MCF 10A (cell line): ENCODE results near the gene HSD3B1. TPM values are rescaled to one million over a fixed set of nuclear protein-coding genes. Genes with fewer than 3 reads are reported as not detected.

Experiments
- BruUV-seq: library from RNA; stranded (reverse); fragments of 400-500 nt; replicated peaks from 2 replicates; lab custom pipeline; 2021; lab: Mats Ljungman, UMichigan
- CTCF ChIA-PET: fragments of 300-600 bp; sonication (Branson Sonifier 250); formaldehyde crosslinking; extraction: SDS; loops from one replicate; lab custom pipeline; 2021; ENCODE audit warnings: antibody characterized with exemption, inconsistent platforms; lab: Yijun Ruan, JAX
- POLR2A ChIA-PET: fragments of 300-600, 350-650 bp; sonication (Branson Sonifier 250); formaldehyde crosslinking; extraction: SDS; loops from one replicate; lab custom pipeline; 2020; ENCODE audit warnings: antibody characterized with exemption, inconsistent platforms; lab: Yijun Ruan, JAX
- DNase-seq: peaks from one replicate; pipeline ENCODE4 v3.0.0-alpha.2; 2018; ENCODE audit not compliant: unreplicated experiment
- H3K27ac Mint-ChIP-seq: one replicate; pipeline ENCODE4 v1.8.0; 2022; ENCODE audit warnings: mild to moderate bottlenecking, low read depth, mixed read lengths; ENCODE audit not compliant: unreplicated experiment
- H3K27me3 Mint-ChIP-seq: one replicate; pipeline ENCODE4 v1.8.0; 2022; ENCODE audit warnings: mixed read lengths; ENCODE audit not compliant: insufficient read depth, unreplicated experiment
- H3K36me3 Mint-ChIP-seq: one replicate; pipeline ENCODE4 v1.8.0; 2022; ENCODE audit warnings: mild to moderate bottlenecking, moderate library complexity, mixed read lengths; ENCODE audit not compliant: insufficient read depth, unreplicated experiment
- H3K4me1 Mint-ChIP-seq: one replicate; pipeline ENCODE4 v1.8.0; 2022; ENCODE audit warnings: mixed read lengths; ENCODE audit not compliant: insufficient read depth, unreplicated experiment
- H3K4me3 Mint-ChIP-seq: one replicate; pipeline ENCODE4 v1.8.0; 2022; ENCODE audit warnings: mild to moderate bottlenecking, moderate library complexity, mixed read lengths; ENCODE audit not compliant: unreplicated experiment
- H3K9me3 Mint-ChIP-seq: one replicate; pipeline ENCODE4 v1.8.0; 2022; ENCODE audit warnings: mixed read lengths; ENCODE audit not compliant: unreplicated experiment
- CTCF ChIP-seq: fragments of 200-600 bp; IDR thresholded peaks from one replicate; pipeline ENCODE4 v1.8.0; 2022; ENCODE audit warnings: antibody characterized with exemption, mild to moderate bottlenecking; ENCODE audit not compliant: unreplicated experiment
- intact Hi-C: fragments of 100-400 bp; cut with micrococcal nuclease; formaldehyde crosslinking; loops from 2 replicates; pipeline ENCODE4 v1.14.1; 2022
- total RNA-seq: library from RNA; stranded (reverse); gene quantifications from 2 replicates; pipeline ENCODE4 v1.2.3, GENCODE V29; 2022

Gene HSD3B1
- total RNA-seq, 1 experiment from 2014 or later: not detected

- H3K27ac Mint-ChIP-seq: no peak overlapping the region
- TF ChIP-seq CTCF: no peak
- CTCF ChIA-PET: interaction anchor here (0.6 to 1.0 kb wide), 2 partner anchors 14 to 646 kb away, joined by 4 read pairs; no protein-coding TSS in a partner anchor
- intact Hi-C loops: no loop called here
- H3K4me3 Mint-ChIP-seq: no peak overlapping the region
- peaks cover 23% of the 10 kb centered on the region for H3K27me3 Mint-ChIP-seq
- H3K4me1 Mint-ChIP-seq: peaks cover 25% of the 10 kb centered on the region
- H3K9me3 Mint-ChIP-seq: no peaks in the 10 kb centered on the region
- DNase-seq: no peak
- POLR2A ChIA-PET: no interaction called here
- no peaks in the 10 kb centered on the region for H3K36me3 Mint-ChIP-seq
- no TSS peak for BruUV-seq
Measured at GRCh38 chr1:119470958-119471357, 36.1 kb upstream of the HSD3B1 start.

DNA sequence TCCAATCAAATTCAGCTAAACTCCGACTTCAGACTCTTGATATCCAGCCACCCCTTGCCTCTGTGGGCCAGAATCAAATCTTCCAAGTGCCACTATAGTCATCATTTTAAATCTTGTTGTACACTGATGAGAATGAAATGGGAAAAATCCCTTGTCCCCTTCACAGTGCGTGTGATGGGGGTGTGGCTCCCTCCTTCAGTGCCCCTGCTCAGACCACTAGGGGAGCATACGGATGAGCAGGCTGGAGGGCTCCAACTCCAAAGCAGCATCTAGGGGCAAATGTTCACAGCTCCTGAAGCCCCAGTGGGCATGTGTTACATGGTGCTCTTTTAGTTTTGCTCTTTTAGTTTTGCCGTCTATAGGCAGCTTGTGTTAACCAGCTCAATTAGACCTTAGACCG is 35.4 kb upstream of the HSD3B1 start:
- ChIA-PET CTCF (interaction anchor here (0.6 to 1.0 kb wide), 3 partner anchors 11 to 647 kb away, joined by 3 to 4 read pairs (median 4); no protein-coding TSS in a partner anchor), POLR2A (interaction anchor here (0.7 kb wide), 1 partner anchor 98 kb away, joined by 3 read pairs; no protein-coding TSS in a partner anchor)
- no TSS peak for BruUV-seq
- TF ChIP-seq CTCF: no peak
- H3K36me3 Mint-ChIP-seq: no peaks in the 10 kb centered on the region
- H3K9me3 Mint-ChIP-seq: no peaks in the 10 kb centered on the region
- H3K4me3 Mint-ChIP-seq: no peak overlapping the region
- DNase-seq: no peak
- intact Hi-C loops: no loop called here
- H3K4me1 Mint-ChIP-seq: peaks cover 25% of the 10 kb centered on the region
- H3K27ac Mint-ChIP-seq: no peak overlapping the region
- peaks cover 23% of the 10 kb centered on the region for H3K27me3 Mint-ChIP-seq

DNA sequence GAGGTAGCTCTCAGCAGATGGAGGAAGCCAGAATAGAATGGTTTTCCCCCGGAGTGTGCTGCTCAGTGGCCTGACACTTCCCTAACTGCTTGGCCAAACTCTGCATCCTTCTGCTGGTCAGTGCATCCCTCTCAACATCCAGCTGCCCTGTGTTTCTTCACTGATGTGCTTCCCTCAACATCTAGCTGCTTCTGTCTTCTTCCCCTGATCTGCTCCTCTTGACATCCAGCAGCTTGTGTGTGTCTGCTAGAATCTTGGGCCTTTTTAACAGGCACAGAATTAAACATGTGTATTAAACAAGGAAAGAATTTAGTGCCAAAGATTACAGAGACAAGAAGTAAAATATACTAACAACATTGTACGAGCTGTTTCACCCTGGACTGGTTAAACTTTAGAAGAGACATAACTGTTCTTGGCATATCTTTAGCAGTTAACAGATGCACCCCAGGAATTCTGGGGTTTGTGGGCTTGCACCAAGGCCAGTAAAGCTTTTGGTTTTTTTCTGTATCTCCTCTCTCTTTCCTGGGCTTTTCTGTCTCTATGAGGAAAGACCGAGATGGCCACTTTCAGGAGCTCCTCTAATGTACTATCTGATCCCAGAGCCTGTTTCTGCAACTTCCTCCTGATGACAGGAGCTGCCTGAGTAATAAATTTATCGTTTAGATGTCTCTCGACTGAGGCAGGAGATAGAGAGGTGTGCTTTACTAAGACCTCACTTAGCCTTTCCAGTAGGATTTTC is 34.8 kb upstream of the HSD3B1 start:
- Mint-ChIP-seq H3K27me3 (peaks cover 23% of the 10 kb centered on the region), H3K9me3 (no peaks in the 10 kb centered on the region), H3K4me1 (peaks cover 18% of the 10 kb centered on the region), H3K4me3 (no peak overlapping the region), H3K27ac (no peak overlapping the region), H3K36me3 (no peaks in the 10 kb centered on the region)
- ChIA-PET POLR2A (interaction anchor here (0.7 kb wide), 1 partner anchor 99 kb away, joined by 3 read pairs; no protein-coding TSS in a partner anchor), CTCF (interaction anchor here (1.0 to 1.5 kb wide), 2 partner anchors 10 to 139 kb away, joined by 3 read pairs; no protein-coding TSS in a partner anchor)
- no peak for DNase-seq
- intact Hi-C loops: no loop called here
- TF ChIP-seq CTCF: no peak
- no TSS peak for BruUV-seq

DNA sequence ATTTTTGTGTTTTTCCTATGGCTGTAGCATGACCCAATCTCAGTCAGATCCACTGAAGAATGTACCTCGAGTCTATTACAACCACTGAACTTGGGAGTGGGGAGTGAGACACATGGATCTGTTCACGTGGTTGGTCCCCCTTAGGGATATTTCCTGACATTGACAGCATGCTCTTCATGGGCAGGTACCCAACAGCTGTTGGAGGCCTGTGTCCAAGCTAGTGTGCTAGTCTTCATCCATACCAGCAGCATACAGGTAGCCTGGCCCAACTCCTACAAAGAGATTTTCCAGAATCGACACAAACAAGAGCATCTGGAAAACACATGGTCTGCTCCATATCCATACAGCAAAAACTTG is 34.2 kb upstream of the HSD3B1 start:
- Mint-ChIP-seq H3K36me3 (no peaks in the 10 kb centered on the region), H3K4me1 (peaks cover 13% of the 10 kb centered on the region), H3K27ac (no peak overlapping the region), H3K9me3 (no peaks in the 10 kb centered on the region), H3K4me3 (no peak overlapping the region), H3K27me3 (peaks cover 23% of the 10 kb centered on the region)
- no TSS peak for BruUV-seq
- ChIA-PET CTCF (interaction anchor here (0.6 to 1.5 kb wide), 3 partner anchors 9 to 139 kb away, joined by 3 read pairs; no protein-coding TSS in a partner anchor), POLR2A (interaction anchor here (1.1 kb wide), 1 partner anchor 16 kb away, joined by 3 read pairs; no protein-coding TSS in a partner anchor)
- DNase-seq: no peak
- intact Hi-C loops: no loop called here
- TF ChIP-seq CTCF: no peak
